Parathyroid adenoma (tissue), 2 donors: Measurements from ENCODE around the gene CERS4.
"Not testable (repeated sequence)": the region's sequence is repeated elsewhere in the genome, so short reads cannot be mapped to it uniquely, and the experiment has no call there.

ENCODE experiments used
- H2AFZ ChIP-seq: fragments of 300-600 bp; sonication (generic); one replicate; pipeline ENCODE4 v1.7.0; 2017; ENCODE audit warnings: antibody characterized with exemption, mild to moderate bottlenecking
- H3K27ac ChIP-seq: fragments of 300-600 bp; sonication (generic); one replicate; pipeline ENCODE4 v1.7.0; 2017
- H3K27me3 ChIP-seq: fragments of 300-600 bp; sonication (generic); one replicate; pipeline ENCODE4 v1.7.0; 2017; ENCODE audit warnings: low read length; ENCODE audit not compliant: control insufficient read depth, insufficient read depth
- H3K36me3 ChIP-seq: fragments of 300-600 bp; sonication (generic); one replicate; pipeline ENCODE4 v1.7.0; 2017; ENCODE audit warnings: low read length; ENCODE audit not compliant: control insufficient read depth, insufficient read depth
- H3K4me1 ChIP-seq: fragments of 300-600 bp; sonication (generic); one replicate; pipeline ENCODE4 v1.7.0; 2017; ENCODE audit warnings: control low read depth
- H3K4me2 ChIP-seq: fragments of 300-600 bp; sonication (generic); one replicate; pipeline ENCODE4 v1.7.0; 2017; ENCODE audit warnings: low read length
- H3K4me3 ChIP-seq: fragments of 300-600 bp; sonication (generic); one replicate; pipeline ENCODE4 v1.7.0; 2017; ENCODE audit warnings: low read depth, low read length
- H3K79me2 ChIP-seq: fragments of 300-600 bp; sonication (generic); one replicate; pipeline ENCODE4 v1.7.0; 2017; ENCODE audit warnings: control low read depth
- H3K9ac ChIP-seq: fragments of 300-600 bp; sonication (generic); one replicate; pipeline ENCODE4 v1.7.0; 2017; ENCODE audit warnings: mild to moderate bottlenecking
- H3K9me3 ChIP-seq: fragments of 300-600 bp; sonication (generic); one replicate; pipeline ENCODE4 v1.7.0; 2017; ENCODE audit warnings: low read length; ENCODE audit not compliant: control insufficient read depth
- TF ChIP-seq, protein P1 (sequence below): fragments of 300-600 bp; sonication (generic); IDR thresholded peaks from one replicate; pipeline ENCODE4 v1.7.0; 2017; ENCODE audit warnings: antibody characterized with exemption, mild to moderate bottlenecking
- donor health status: primary hyperparathyroidism.

CERS4 gene

GRCh38 chr19:8245869-8246835 lies 37.0 kb downstream of the CERS4 start:
- peaks cover 8% of the 10 kb centered on the region for H3K79me2 ChIP-seq
- no peak overlapping the region for H3K27ac ChIP-seq
- peaks cover 4% of the 10 kb centered on the region for H3K4me1 ChIP-seq
- no peak overlapping the region for H3K4me3 ChIP-seq
- no peaks in the 10 kb centered on the region for H3K9me3 ChIP-seq
- no peaks in the 10 kb centered on the region for H3K27me3 ChIP-seq
- H3K36me3 ChIP-seq: no peaks in the 10 kb centered on the region
- H3K9ac ChIP-seq: no peak overlapping the region
- no peak overlapping the region for H2AFZ ChIP-seq
- TF ChIP-seq, protein P1, sequence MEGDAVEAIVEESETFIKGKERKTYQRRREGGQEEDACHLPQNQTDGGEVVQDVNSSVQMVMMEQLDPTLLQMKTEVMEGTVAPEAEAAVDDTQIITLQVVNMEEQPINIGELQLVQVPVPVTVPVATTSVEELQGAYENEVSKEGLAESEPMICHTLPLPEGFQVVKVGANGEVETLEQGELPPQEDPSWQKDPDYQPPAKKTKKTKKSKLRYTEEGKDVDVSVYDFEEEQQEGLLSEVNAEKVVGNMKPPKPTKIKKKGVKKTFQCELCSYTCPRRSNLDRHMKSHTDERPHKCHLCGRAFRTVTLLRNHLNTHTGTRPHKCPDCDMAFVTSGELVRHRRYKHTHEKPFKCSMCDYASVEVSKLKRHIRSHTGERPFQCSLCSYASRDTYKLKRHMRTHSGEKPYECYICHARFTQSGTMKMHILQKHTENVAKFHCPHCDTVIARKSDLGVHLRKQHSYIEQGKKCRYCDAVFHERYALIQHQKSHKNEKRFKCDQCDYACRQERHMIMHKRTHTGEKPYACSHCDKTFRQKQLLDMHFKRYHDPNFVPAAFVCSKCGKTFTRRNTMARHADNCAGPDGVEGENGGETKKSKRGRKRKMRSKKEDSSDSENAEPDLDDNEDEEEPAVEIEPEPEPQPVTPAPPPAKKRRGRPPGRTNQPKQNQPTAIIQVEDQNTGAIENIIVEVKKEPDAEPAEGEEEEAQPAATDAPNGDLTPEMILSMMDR: no peak
- no peak overlapping the region for H3K4me2 ChIP-seq

- H3K27me3 ChIP-seq, H3K9ac ChIP-seq, H3K27ac ChIP-seq, H3K36me3 ChIP-seq, H2AFZ ChIP-seq, H3K79me2 ChIP-seq, H3K4me2 ChIP-seq, H3K4me1 ChIP-seq, H3K9me3 ChIP-seq, H3K4me3 ChIP-seq: not testable (repeated sequence)
These were observed 38.1 kb downstream of the CERS4 start for GRCh38 chr19:8247129-8247890.

- H3K4me1 ChIP-seq: peaks cover 2% of the 10 kb centered on the region
- no peaks in the 10 kb centered on the region for H3K27me3 ChIP-seq
- no peak overlapping the region for H3K9ac ChIP-seq
- H3K79me2 ChIP-seq: peaks cover 3% of the 10 kb centered on the region
- no peak overlapping the region for H2AFZ ChIP-seq
- no peak overlapping the region for H3K27ac ChIP-seq
- no peaks in the 10 kb centered on the region for H3K9me3 ChIP-seq
- no peak overlapping the region for H3K4me3 ChIP-seq
- H3K4me2 ChIP-seq: no peak overlapping the region
- H3K36me3 ChIP-seq: no peaks in the 10 kb centered on the region
- TF ChIP-seq, protein P1: no peak
These were observed 39.5 kb downstream of the CERS4 start for GRCh38 chr19:8248348-8249328.

- Histone ChIP-seq H3K4me1 (peaks cover 2% of the 10 kb centered on the region), H3K36me3 (no peaks in the 10 kb centered on the region), H3K9me3 (no peaks in the 10 kb centered on the region), H2AFZ (no peak overlapping the region), H3K4me3 (no peak overlapping the region), H3K4me2 (no peak overlapping the region), H3K9ac (no peak overlapping the region), H3K27me3 (no peaks in the 10 kb centered on the region), H3K27ac (no peak overlapping the region), H3K79me2 (peaks cover 3% of the 10 kb centered on the region)
- TF ChIP-seq, protein P1: no peak
These were observed 41.4 kb downstream of the CERS4 start for GRCh38 chr19:8250596-8250995.
